BE2C (cell line): ENCODE measurements around the gene PRSS16.
A peak's percentile ranks its signal among the peaks of the same experiment; 100 is the strongest.

Source experiments
- DNase-seq: peaks from one replicate; pipeline ENCODE4 v3.0.0-alpha.2; 2020
- H3K27me3 ChIP-seq: fragments of 250-450 bp; sonication (Bioruptor Pico); 2 replicates; pipeline ENCODE4 v1.5.1; 2020; ENCODE audit warnings: mild to moderate bottlenecking
- H3K36me3 ChIP-seq: fragments of 250-450 bp; sonication (Bioruptor Pico); 2 replicates; pipeline ENCODE4 v1.5.1; 2020; ENCODE audit warnings: mild to moderate bottlenecking
- H3K4me1 ChIP-seq: fragments of 250-450 bp; sonication (Bioruptor Pico); 2 replicates; pipeline ENCODE4 v1.5.1; 2020
- H3K4me3 ChIP-seq: 2 replicates; pipeline ENCODE4 v1.5.1; 2011; ENCODE audit warnings: low read depth, low read length
- H3K9me3 ChIP-seq: fragments of 250-450 bp; sonication (Bioruptor Pico); 2 replicates; pipeline ENCODE4 v1.5.1; 2020
- CTCF ChIP-seq: IDR thresholded peaks from 2 replicates; pipeline ENCODE4 v1.5.1; 2012; ENCODE audit warnings: mild to moderate bottlenecking, low read depth, low read length

The PRSS16 gene

GRCh38 chr6:27250277-27251111 lies 3.0 kb downstream of the PRSS16 start:
- no peak for DNase-seq
- Histone ChIP-seq H3K9me3 (no peaks in the 10 kb centered on the region), H3K36me3 (no peaks in the 10 kb centered on the region), H3K4me3 (peak overlapping the region; percentile 62), H3K27me3 (peaks cover 66% of the 10 kb centered on the region), H3K4me1 (no peaks in the 10 kb centered on the region)
- TF ChIP-seq CTCF = no peak

- Histone ChIP-seq H3K27me3 (peaks cover 72% of the 10 kb centered on the region), H3K36me3 (no peaks in the 10 kb centered on the region), H3K4me1 (no peaks in the 10 kb centered on the region), H3K9me3 (no peaks in the 10 kb centered on the region), H3K4me3 (peak overlapping the region; percentile 62)
- DNase-seq = peak; percentile 83
- no peak for TF ChIP-seq CTCF
Observed at GRCh38 chr6:27251112-27251605, 3.7 kb downstream of the PRSS16 start.

GRCh38 chr6:27251606-27252251 lies 4.2 kb downstream of the PRSS16 start:
- DNase-seq = peak; percentile 85
- Histone ChIP-seq H3K9me3 (no peaks in the 10 kb centered on the region), H3K27me3 (peaks cover 76% of the 10 kb centered on the region), H3K36me3 (no peaks in the 10 kb centered on the region), H3K4me1 (no peaks in the 10 kb centered on the region), H3K4me3 (peak overlapping the region; percentile 62)
- peak; percentile 47 for TF ChIP-seq CTCF

- DNase-seq = no peak
- TF ChIP-seq CTCF = no peak
- no peaks in the 10 kb centered on the region for H3K4me1 ChIP-seq
- H3K9me3 ChIP-seq = no peaks in the 10 kb centered on the region
- H3K36me3 ChIP-seq = no peaks in the 10 kb centered on the region
- peaks cover 59% of the 10 kb centered on the region for H3K27me3 ChIP-seq
- no peak overlapping the region for H3K4me3 ChIP-seq
Observed at GRCh38 chr6:27254566-27254965, 7.1 kb downstream of the PRSS16 start.

- Histone ChIP-seq H3K4me1 (no peaks in the 10 kb centered on the region), H3K9me3 (no peaks in the 10 kb centered on the region), H3K4me3 (no peak overlapping the region), H3K27me3 (peaks cover 49% of the 10 kb centered on the region), H3K36me3 (no peaks in the 10 kb centered on the region)
- no peak for DNase-seq
- TF ChIP-seq CTCF = no peak
Observed at GRCh38 chr6:27255866-27256265, 8.4 kb downstream of the PRSS16 start.

- H3K9me3 ChIP-seq = no peaks in the 10 kb centered on the region
- peaks cover 58% of the 10 kb centered on the region for H3K27me3 ChIP-seq
- no peaks in the 10 kb centered on the region for H3K4me1 ChIP-seq
- TF ChIP-seq CTCF = no peak
- DNase-seq = no peak
- no peak overlapping the region for H3K4me3 ChIP-seq
- no peaks in the 10 kb centered on the region for H3K36me3 ChIP-seq
Observed at GRCh38 chr6:27260369-27260768, 12.9 kb downstream of the PRSS16 start.
